HL-60 (cell line): ENCODE results near the gene TIMP3.

ENCODE experiments used
- GABPA ChIP-seq: IDR thresholded peaks from 2 replicates; pipeline ENCODE4 v1.6.1; 2012; ENCODE audit warnings: low read depth
- POLR2AphosphoS5 ChIP-seq: IDR thresholded peaks from 2 replicates; pipeline ENCODE4 v1.6.1; 2012; ENCODE audit warnings: low read depth
- REST ChIP-seq: IDR thresholded peaks from 2 replicates; pipeline ENCODE4 v1.6.1; 2012; ENCODE audit warnings: low read depth; ENCODE audit not compliant: insufficient replicate concordance
- SPI1 ChIP-seq: IDR thresholded peaks from 2 replicates; pipeline ENCODE4 v1.6.1; 2012; ENCODE audit warnings: low read depth, mild to moderate bottlenecking, borderline replicate concordance
- TF ChIP-seq, protein P1 (sequence below): IDR thresholded peaks from one replicate; pipeline ENCODE4 v1.5.1; 2011; ENCODE audit warnings: low read length, control low read depth, inconsistent platforms; ENCODE audit not compliant: insufficient read depth

GRCh38 chr22:32814285-32814860 lies 12.9 kb downstream of the TIMP3 start:
- TF ChIP-seq, protein P1, sequence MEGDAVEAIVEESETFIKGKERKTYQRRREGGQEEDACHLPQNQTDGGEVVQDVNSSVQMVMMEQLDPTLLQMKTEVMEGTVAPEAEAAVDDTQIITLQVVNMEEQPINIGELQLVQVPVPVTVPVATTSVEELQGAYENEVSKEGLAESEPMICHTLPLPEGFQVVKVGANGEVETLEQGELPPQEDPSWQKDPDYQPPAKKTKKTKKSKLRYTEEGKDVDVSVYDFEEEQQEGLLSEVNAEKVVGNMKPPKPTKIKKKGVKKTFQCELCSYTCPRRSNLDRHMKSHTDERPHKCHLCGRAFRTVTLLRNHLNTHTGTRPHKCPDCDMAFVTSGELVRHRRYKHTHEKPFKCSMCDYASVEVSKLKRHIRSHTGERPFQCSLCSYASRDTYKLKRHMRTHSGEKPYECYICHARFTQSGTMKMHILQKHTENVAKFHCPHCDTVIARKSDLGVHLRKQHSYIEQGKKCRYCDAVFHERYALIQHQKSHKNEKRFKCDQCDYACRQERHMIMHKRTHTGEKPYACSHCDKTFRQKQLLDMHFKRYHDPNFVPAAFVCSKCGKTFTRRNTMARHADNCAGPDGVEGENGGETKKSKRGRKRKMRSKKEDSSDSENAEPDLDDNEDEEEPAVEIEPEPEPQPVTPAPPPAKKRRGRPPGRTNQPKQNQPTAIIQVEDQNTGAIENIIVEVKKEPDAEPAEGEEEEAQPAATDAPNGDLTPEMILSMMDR: no peak
- no peak for TF ChIP-seq REST
- no peak for TF ChIP-seq POLR2AphosphoS5
- no peak for TF ChIP-seq GABPA
- no peak for TF ChIP-seq SPI1
